HFF-Myc (cell line): Measurements from ENCODE around the gene PSD4.

Source experiments
- DNase-seq: peaks from one replicate; pipeline ENCODE4 v3.0.0-alpha.2; 2011; ENCODE audit warnings: low read depth; ENCODE audit errors: extremely low read depth
- H3K4me3 ChIP-seq: replicated peaks from 2 replicates; pipeline ENCODE4 v1.5.1; 2011; ENCODE audit warnings: low read depth, mild to moderate bottlenecking, control low read depth, low read length
- CTCF ChIP-seq: IDR thresholded peaks from 2 replicates; pipeline ENCODE4 v1.5.1; 2012; ENCODE audit warnings: mild to moderate bottlenecking, low read depth, low read length, control low read depth; ENCODE audit errors: missing control alignments

Gene PSD4

DNA sequence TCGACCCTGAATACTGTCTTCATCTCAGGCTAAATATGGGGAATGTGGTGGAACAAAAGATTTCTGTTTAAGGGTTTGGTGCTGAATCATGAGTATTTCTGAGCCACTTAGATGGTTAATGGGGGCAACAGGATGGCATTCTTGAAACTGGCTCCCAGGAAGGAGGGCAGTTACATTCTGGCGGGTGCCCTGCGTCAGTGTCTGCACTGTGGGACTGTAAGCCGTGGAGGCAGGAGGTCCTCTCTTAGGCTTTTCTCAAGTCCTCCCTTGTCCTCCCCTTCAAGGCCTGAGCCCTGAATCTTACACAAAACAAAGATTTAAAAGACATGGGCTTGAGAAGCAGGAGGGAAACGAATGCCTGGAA is 45.7 kb downstream of the PSD4 start:
- no peak for DNase-seq
- no peak for TF ChIP-seq CTCF
- no peak overlapping the region for H3K4me3 ChIP-seq

- DNase-seq = no peak
- TF ChIP-seq CTCF = no peak
- no peak overlapping the region for H3K4me3 ChIP-seq
These were observed 46.3 kb downstream of the PSD4 start for GRCh38 chr2:113219889-113220641.

DNA sequence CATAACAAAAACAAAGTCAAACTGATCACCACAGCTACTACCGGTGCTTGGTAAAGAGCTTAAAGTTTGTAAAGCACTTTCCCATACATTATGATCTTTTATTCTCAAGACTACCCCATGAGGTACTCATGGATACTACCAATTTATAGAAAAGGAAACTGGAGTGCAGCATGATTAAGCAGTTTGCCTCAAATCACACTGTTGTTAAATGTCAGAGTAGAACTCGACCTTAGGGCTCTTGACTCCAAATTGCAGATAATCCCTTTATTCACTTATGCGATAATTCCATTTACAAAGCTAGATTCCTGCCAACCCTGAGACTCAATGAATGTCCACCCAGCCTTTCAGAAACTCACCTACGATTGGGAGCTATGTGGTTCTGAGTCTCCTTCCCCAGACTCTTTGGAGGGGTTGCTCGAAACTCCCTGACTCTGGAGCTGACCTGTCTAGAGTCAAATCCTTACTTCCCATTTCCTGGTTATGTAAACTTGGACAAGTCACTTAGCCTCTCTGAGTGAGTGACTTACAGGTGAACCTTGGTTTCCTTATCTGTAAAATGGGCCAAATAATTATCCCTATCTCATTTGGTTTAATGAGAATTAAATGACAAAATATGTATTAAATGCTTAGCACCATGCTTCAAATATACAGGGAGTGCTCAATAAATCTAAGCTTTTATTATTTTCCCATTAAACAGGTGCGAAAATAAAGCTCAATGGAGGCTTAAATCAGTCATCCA is 47.4 kb downstream of the PSD4 start:
- TF ChIP-seq CTCF = no peak
- H3K4me3 ChIP-seq = no peak overlapping the region
- no peak for DNase-seq

DNA sequence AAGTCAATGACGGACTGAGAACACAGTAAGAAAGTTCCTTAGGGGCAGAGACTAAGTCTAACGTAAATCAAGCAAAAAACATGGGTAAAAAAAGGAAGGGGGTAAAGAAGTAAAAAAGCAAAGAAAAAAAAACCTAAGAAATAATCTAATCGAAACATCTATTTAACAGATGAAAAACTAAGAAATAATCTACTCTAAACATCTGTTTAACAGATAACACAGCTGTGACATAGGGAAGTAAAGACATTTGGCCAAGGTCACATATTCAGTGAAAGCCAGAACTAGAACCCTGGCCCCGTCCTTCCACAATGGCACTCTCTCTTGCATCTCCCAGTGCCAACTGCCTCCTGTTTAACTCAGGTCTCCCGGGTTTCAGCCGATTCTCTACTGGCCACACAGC is 48.1 kb downstream of the PSD4 start:
- no peak for DNase-seq
- no peak overlapping the region for H3K4me3 ChIP-seq
- TF ChIP-seq CTCF = no peak

DNA sequence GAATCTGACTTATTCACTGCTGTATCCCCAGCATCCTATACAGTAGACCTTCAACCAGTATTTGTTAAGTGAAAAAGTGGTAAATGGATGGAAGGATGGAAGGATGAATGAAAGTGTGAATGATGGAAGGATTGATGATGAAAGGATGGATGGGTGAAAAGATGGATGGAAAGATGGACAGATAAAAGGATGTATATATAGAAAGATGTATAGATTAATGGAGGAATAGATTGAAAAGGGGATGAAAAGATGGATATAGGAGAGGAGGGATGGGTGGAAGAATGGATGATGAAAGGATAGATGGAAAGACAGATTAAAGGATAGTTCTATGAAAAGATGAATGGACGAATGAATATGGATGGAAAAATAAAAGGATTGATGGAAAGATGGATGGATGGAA is 50.0 kb downstream of the PSD4 start:
- no peak for TF ChIP-seq CTCF
- H3K4me3 ChIP-seq = no peak overlapping the region
- DNase-seq = no peak

DNA sequence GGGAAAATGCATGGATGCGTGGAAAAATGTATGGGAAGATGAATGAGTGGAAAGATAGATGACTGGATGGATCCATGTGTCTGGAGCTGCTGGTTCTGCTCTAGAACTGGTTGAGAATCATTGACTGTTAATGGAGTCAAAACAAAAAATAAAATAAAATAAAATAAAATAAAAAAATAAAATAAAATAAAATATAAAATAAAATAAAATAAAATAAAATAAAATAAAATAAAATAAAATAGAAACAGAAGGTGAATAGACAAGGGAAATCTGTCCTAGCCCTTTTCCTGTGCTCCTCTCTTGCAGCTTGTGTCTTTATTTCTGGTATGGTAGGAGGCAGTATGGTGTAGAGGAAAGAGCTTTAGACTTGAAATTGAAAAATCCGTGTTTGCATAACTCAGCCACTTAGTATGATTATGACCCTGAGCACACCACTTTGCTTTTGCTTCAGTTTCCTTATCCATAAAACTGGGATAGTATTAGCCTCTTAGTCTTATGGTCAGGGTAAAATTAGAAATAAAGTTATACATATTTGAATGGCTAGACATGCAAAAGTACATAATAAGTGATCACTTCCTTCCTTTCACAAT is 51.0 kb downstream of the PSD4 start:
- no peak for DNase-seq
- no peak overlapping the region for H3K4me3 ChIP-seq
- TF ChIP-seq CTCF = no peak
